Naive thymus-derived CD8-positive, alpha-beta T cell (primary cell): ENCODE measurements around the gene TIMM22. TPM values are rescaled to one million over a fixed set of nuclear protein-coding genes. Genes with fewer than 3 reads are reported as not detected.
A peak's percentile ranks its signal among the peaks of the same experiment; 100 is the strongest.

ENCODE experiments used
- ATAC-seq, 2 donors: fragments of 150-1000 bp; cut with Tn5 transposase in 1 of 2; sonication (Bioruptor Pico), chemical (Tn5 transposase) in 1 of 2; 1 replicate in 1 of 2; 2 replicates in 1 of 2; pipeline ENCODE4 v1.10.0; 2021; ENCODE audit warnings: mild to moderate bottlenecking in 2 of 2, moderate library complexity in 2 of 2
- POLR2A ChIA-PET: fragments of 350-600 bp; sonication (Branson Sonifier 250); formaldehyde crosslinking; loops from one replicate; lab custom pipeline; 2021; ENCODE audit warnings: antibody characterized with exemption; lab: Charles Lee
- DNase-seq, 10 donors: peaks; one replicate each; pipeline versions ENCODE4 v3.0.0 to v3.0.0-alpha.2; 2020 to 2022
- H3K27ac Mint-ChIP-seq, 10 donors: one replicate each; pipeline ENCODE4 v1.8.0; 2020 to 2022; ENCODE audit warnings: mild to moderate bottlenecking in 10 of 10, mixed read lengths in 10 of 10, moderate library complexity in 4 of 10, inconsistent platforms in 1 of 10
- H3K27me3 Mint-ChIP-seq, 5 donors: one replicate each; pipeline ENCODE4 v1.8.0; 2021 to 2022; ENCODE audit warnings: mixed read lengths in 5 of 5
- H3K36me3 Mint-ChIP-seq, 3 donors: one replicate each; pipeline ENCODE4 v1.8.0; 2020 to 2022; ENCODE audit warnings: mixed read lengths in 3 of 3, mild to moderate bottlenecking in 2 of 3, inconsistent platforms in 1 of 3
- H3K4me1 Mint-ChIP-seq, 4 donors: one replicate each; pipeline ENCODE4 v1.8.0; 2021 to 2022; ENCODE audit warnings: mixed read lengths in 4 of 4
- H3K4me3 Mint-ChIP-seq, 10 donors: one replicate each; pipeline ENCODE4 v1.8.0; 2020 to 2022; ENCODE audit warnings: mild to moderate bottlenecking in 10 of 10, mixed read lengths in 10 of 10, moderate library complexity in 6 of 10, inconsistent platforms in 1 of 10
- H3K9me3 Mint-ChIP-seq, 9 donors: one replicate each; pipeline ENCODE4 v1.8.0; 2020 to 2022; ENCODE audit warnings: mixed read lengths in 9 of 9, mild to moderate bottlenecking in 3 of 9, inconsistent platforms in 1 of 9, moderate library complexity in 1 of 9
- polyA plus RNA-seq, 3 donors: library from polyadenylated mRNA; unstranded; fragments of 300-500 nt; fragmentation: Illumina TruSeq; gene quantifications; one replicate each; pipeline ENCODE4 v1.2.3, GENCODE V29; 2021
- total RNA-seq, 8 experiments: library from RNA in 2 of 8; stranded (reverse) in 2 of 8; gene quantifications; one replicate each; pipeline ENCODE4 v1.2.3 and lab custom pipeline; 2021 to 2026

The TIMM22 gene
- total and polyA plus RNA-seq, 5 experiments from 2014 or later = 14.5 to 25.2 (median 20.8) TPM

- H3K36me3 Mint-ChIP-seq = peaks cover 0 to 5% (median 2%) of the 10 kb centered on the region in 3 donors
- POLR2A ChIA-PET = no interaction called here
- no peak for ATAC-seq
- no peak for DNase-seq
- no peak overlapping the region for H3K4me3 Mint-ChIP-seq
- no peaks in the 10 kb centered on the region for H3K9me3 Mint-ChIP-seq
- peak overlapping the region in 1 of 10 donors; percentile 41 for H3K27ac Mint-ChIP-seq
- no peaks in the 10 kb centered on the region for H3K27me3 Mint-ChIP-seq
- peaks cover 0 to 11% (median 4%) of the 10 kb centered on the region in 4 donors for H3K4me1 Mint-ChIP-seq
Measured at GRCh38 chr17:1030684-1031532, 34.0 kb downstream of the TIMM22 start.

GRCh38 chr17:1031711-1032110 is 34.8 kb downstream of the TIMM22 start:
- no peaks in the 10 kb centered on the region for H3K9me3 Mint-ChIP-seq
- POLR2A ChIA-PET = no interaction called here
- H3K27ac Mint-ChIP-seq = no peak overlapping the region
- no peak for DNase-seq
- no peak for ATAC-seq
- H3K4me1 Mint-ChIP-seq = peaks cover 0 to 14% (median 4%) of the 10 kb centered on the region in 4 donors
- H3K36me3 Mint-ChIP-seq = peaks cover 0 to 5% (median 2%) of the 10 kb centered on the region in 3 donors
- H3K4me3 Mint-ChIP-seq = no peak overlapping the region
- H3K27me3 Mint-ChIP-seq = no peaks in the 10 kb centered on the region

- ATAC-seq (no peak), DNase-seq (no peak)
- POLR2A ChIA-PET = no interaction called here
- H3K4me1 Mint-ChIP-seq = peaks cover 0 to 18% (median 4%) of the 10 kb centered on the region in 4 donors
- no peaks in the 10 kb centered on the region for H3K9me3 Mint-ChIP-seq
- no peak overlapping the region for H3K4me3 Mint-ChIP-seq
- H3K27me3 Mint-ChIP-seq = no peaks in the 10 kb centered on the region
- no peak overlapping the region for H3K27ac Mint-ChIP-seq
- H3K36me3 Mint-ChIP-seq = peaks cover 0 to 5% (median 2%) of the 10 kb centered on the region in 3 donors
Measured at GRCh38 chr17:1032391-1032790, 35.5 kb downstream of the TIMM22 start.

GRCh38 chr17:1033503-1033902 is 36.6 kb downstream of the TIMM22 start:
- POLR2A ChIA-PET = no interaction called here
- Mint-ChIP-seq H3K4me1 (peaks cover 0 to 18% (median 4%) of the 10 kb centered on the region in 4 donors), H3K36me3 (peaks cover 0 to 5% (median 2%) of the 10 kb centered on the region in 3 donors), H3K9me3 (no peaks in the 10 kb centered on the region), H3K4me3 (no peak overlapping the region), H3K27ac (no peak overlapping the region), H3K27me3 (no peaks in the 10 kb centered on the region)
- ATAC-seq = no peak
- no peak for DNase-seq

GRCh38 chr17:1034652-1035210 is 37.8 kb downstream of the TIMM22 start:
- DNase-seq (no peak), ATAC-seq (no peak)
- Mint-ChIP-seq H3K36me3 (peaks cover 0 to 5% (median 0%) of the 10 kb centered on the region in 3 donors), H3K27ac (peak overlapping the region in 1 of 10 donors; percentile 9), H3K9me3 (no peaks in the 10 kb centered on the region), H3K4me3 (no peak overlapping the region), H3K4me1 (peaks cover 0 to 16% (median 4%) of the 10 kb centered on the region in 4 donors), H3K27me3 (no peaks in the 10 kb centered on the region)
- POLR2A ChIA-PET = no interaction called here

GRCh38 chr17:1035546-1036170 is 38.7 kb downstream of the TIMM22 start:
- POLR2A ChIA-PET = no interaction called here
- no peak overlapping the region for H3K4me3 Mint-ChIP-seq
- H3K27me3 Mint-ChIP-seq = no peaks in the 10 kb centered on the region
- H3K27ac Mint-ChIP-seq = peak overlapping the region in 1 of 10 donors; percentile 24
- peaks cover 0 to 16% (median 6%) of the 10 kb centered on the region in 4 donors for H3K4me1 Mint-ChIP-seq
- H3K36me3 Mint-ChIP-seq = peaks cover 0 to 5% (median under 1%) of the 10 kb centered on the region in 3 donors
- DNase-seq (no peak), ATAC-seq (no peak)
- H3K9me3 Mint-ChIP-seq = no peaks in the 10 kb centered on the region

GRCh38 chr17:1036171-1036844 is 39.4 kb downstream of the TIMM22 start:
- H3K27ac Mint-ChIP-seq = peak overlapping the region in 1 of 10 donors; percentile 24
- ATAC-seq = no peak
- DNase-seq = no peak
- H3K4me1 Mint-ChIP-seq = peaks cover 0 to 16% (median 6%) of the 10 kb centered on the region in 4 donors
- H3K4me3 Mint-ChIP-seq = no peak overlapping the region
- H3K36me3 Mint-ChIP-seq = peaks cover 0 to 5% (median 3%) of the 10 kb centered on the region in 3 donors
- no peaks in the 10 kb centered on the region for H3K9me3 Mint-ChIP-seq
- POLR2A ChIA-PET = no interaction called here
- no peaks in the 10 kb centered on the region for H3K27me3 Mint-ChIP-seq

- Mint-ChIP-seq H3K27ac (peak overlapping the region in 1 of 10 donors; percentile 88), H3K4me1 (peaks cover 0 to 16% (median 6%) of the 10 kb centered on the region in 4 donors), H3K36me3 (peaks cover 0 to 5% (median 3%) of the 10 kb centered on the region in 3 donors), H3K27me3 (no peaks in the 10 kb centered on the region), H3K9me3 (no peaks in the 10 kb centered on the region), H3K4me3 (no peak overlapping the region)
- POLR2A ChIA-PET = no interaction called here
- ATAC-seq (no peak), DNase-seq (no peak)
Measured at GRCh38 chr17:1036845-1037237, 39.9 kb downstream of the TIMM22 start.

GRCh38 chr17:1037238-1037879 is 40.4 kb downstream of the TIMM22 start:
- no peak for DNase-seq
- Mint-ChIP-seq H3K4me1 (peaks cover 0 to 16% (median 6%) of the 10 kb centered on the region in 4 donors), H3K4me3 (no peak overlapping the region), H3K9me3 (no peaks in the 10 kb centered on the region), H3K36me3 (peaks cover 0 to 5% (median 3%) of the 10 kb centered on the region in 3 donors), H3K27me3 (no peaks in the 10 kb centered on the region), H3K27ac (no peak overlapping the region)
- POLR2A ChIA-PET = no interaction called here
- ATAC-seq = no peak

- DNase-seq (peak in 1 of 10 donors; percentile 55), ATAC-seq (no peak)
- H3K4me3 Mint-ChIP-seq = no peak overlapping the region
- POLR2A ChIA-PET = no interaction called here
- H3K4me1 Mint-ChIP-seq = peaks cover 0 to 14% (median 10%) of the 10 kb centered on the region in 4 donors
- H3K27me3 Mint-ChIP-seq = no peaks in the 10 kb centered on the region
- H3K27ac Mint-ChIP-seq = no peak overlapping the region
- H3K9me3 Mint-ChIP-seq = no peaks in the 10 kb centered on the region
- peaks cover 0 to 3% (median 3%) of the 10 kb centered on the region in 3 donors for H3K36me3 Mint-ChIP-seq
Measured at GRCh38 chr17:1038459-1039122, 41.7 kb downstream of the TIMM22 start.

GRCh38 chr17:1039123-1039507 is 42.2 kb downstream of the TIMM22 start:
- peaks cover 0 to 3% (median 3%) of the 10 kb centered on the region in 3 donors for H3K36me3 Mint-ChIP-seq
- no peaks in the 10 kb centered on the region for H3K9me3 Mint-ChIP-seq
- DNase-seq (no peak), ATAC-seq (no peak)
- no peaks in the 10 kb centered on the region for H3K27me3 Mint-ChIP-seq
- POLR2A ChIA-PET = no interaction called here
- no peak overlapping the region for H3K4me3 Mint-ChIP-seq
- H3K27ac Mint-ChIP-seq = no peak overlapping the region
- H3K4me1 Mint-ChIP-seq = peaks cover 0 to 14% (median 9%) of the 10 kb centered on the region in 4 donors
